LNCaP clone FGC (cell line): Measurements from ENCODE around the gene GRIP1.

ENCODE experiments used
- DNase-seq: peaks from one replicate; pipeline ENCODE4 v3.0.0-alpha.2; 2011; ENCODE audit warnings: low read depth
- H3K4me3 ChIP-seq: 2 replicates; pipeline ENCODE4 v1.5.1; 2011; ENCODE audit warnings: mild to moderate bottlenecking, low read depth, low read length, control low read depth
- TF ChIP-seq, protein P1 (sequence below): IDR thresholded peaks from 2 replicates; pipeline ENCODE4 v1.5.1; 2012; ENCODE audit warnings: mild to moderate bottlenecking; ENCODE audit not compliant: control insufficient read depth, insufficient read depth; ENCODE audit errors: extremely low read depth

Gene GRIP1

DNA sequence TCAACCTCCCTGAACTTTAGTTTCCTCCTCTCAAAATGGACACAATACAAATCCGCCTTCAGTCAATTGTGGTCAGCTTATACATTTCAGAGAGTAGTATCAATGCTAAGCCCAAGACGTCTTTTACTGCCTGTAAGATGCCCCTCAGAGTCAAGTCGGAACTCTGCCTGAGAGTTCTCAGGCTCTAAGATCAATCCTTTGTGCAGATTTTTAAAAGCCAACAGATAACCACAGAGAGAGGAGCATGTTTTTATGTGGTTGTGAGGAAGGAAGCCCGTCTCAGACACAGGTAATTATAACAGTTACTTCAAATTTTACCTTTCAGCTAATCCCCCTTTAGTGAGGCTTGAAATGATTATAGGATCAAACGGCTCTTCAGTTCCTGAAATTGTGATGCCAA, 285.0 kb downstream of the GRIP1 start:
- H3K4me3 ChIP-seq: no peak overlapping the region
- no peak for DNase-seq
- TF ChIP-seq, protein P1, sequence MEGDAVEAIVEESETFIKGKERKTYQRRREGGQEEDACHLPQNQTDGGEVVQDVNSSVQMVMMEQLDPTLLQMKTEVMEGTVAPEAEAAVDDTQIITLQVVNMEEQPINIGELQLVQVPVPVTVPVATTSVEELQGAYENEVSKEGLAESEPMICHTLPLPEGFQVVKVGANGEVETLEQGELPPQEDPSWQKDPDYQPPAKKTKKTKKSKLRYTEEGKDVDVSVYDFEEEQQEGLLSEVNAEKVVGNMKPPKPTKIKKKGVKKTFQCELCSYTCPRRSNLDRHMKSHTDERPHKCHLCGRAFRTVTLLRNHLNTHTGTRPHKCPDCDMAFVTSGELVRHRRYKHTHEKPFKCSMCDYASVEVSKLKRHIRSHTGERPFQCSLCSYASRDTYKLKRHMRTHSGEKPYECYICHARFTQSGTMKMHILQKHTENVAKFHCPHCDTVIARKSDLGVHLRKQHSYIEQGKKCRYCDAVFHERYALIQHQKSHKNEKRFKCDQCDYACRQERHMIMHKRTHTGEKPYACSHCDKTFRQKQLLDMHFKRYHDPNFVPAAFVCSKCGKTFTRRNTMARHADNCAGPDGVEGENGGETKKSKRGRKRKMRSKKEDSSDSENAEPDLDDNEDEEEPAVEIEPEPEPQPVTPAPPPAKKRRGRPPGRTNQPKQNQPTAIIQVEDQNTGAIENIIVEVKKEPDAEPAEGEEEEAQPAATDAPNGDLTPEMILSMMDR: no peak

DNA sequence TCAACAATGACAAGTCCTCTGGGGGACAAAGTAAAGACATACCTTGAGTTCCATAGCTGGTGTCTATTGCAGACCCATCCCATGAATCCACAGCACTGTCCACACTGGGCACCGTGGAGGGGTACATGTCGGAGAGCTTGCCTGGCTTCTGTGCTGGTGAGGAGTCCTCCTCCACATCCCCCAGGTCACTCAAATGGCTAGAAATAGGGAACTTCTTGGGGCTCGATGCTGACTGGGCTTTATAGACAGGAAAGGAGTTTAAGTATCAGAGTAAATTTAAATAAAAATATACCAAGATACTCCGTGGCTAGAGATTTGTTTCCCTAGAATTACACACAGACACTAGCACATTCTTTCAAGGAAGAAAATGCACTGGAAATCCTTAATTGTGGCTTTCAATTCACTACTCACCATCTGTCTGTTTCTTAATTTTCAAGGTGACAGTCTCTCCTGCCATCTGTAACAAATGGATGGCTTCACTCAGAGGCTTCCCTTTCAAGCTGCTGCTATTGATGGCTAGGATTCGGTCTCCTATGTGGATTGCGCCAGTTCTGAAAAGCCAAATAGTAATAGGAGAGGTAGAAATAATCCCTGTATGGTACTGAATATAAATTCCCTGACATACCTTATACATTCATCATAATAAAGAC, 286.5 kb downstream of the GRIP1 start:
- TF ChIP-seq, protein P1: no peak
- DNase-seq: no peak
- H3K4me3 ChIP-seq: no peak overlapping the region

DNA sequence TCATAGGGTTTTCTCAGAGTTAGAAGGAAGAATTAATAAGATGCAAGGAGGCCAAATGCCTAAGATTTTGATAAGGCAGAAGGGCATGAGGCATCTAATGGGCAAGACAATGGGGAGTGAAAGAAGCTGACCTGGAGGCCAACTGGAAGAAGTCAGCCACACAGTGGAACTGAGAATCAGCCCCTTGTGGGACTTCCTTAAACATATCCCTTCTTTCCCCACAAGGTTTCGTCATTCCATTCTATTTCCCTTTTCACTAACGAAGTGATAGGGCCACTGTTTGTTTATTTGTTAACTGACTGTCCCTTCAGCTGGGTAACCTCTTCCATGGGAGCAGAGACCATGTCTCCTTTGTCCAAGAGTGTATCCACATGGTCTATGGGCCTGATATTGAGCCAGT, 290.4 kb downstream of the GRIP1 start:
- no peak for DNase-seq
- TF ChIP-seq, protein P1: no peak

DNA sequence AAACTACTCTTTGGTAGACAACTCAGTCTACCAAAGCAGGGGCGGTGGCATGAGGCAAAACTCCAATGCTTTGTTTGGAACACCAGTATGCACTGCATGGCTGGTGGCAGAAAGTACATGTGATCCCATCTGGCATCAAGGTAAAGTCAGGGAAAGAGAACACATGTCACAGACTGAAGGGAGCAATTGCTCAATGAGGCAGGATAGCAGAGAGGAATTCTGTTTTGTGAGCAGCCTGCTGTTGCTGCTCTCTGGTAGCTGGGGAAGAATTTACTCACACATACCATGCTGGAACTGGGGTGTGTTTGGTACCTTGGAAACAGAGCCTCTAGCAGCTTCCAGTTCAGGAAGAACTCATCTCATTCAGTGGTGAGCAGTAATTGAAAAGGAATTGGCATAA, 291.8 kb downstream of the GRIP1 start:
- no peak overlapping the region for H3K4me3 ChIP-seq
- no peak for DNase-seq
- TF ChIP-seq, protein P1: no peak

More for the DNA sequence above, 290.4 kb downstream of the GRIP1 start:
- H3K4me3 ChIP-seq: no peak overlapping the region

DNA sequence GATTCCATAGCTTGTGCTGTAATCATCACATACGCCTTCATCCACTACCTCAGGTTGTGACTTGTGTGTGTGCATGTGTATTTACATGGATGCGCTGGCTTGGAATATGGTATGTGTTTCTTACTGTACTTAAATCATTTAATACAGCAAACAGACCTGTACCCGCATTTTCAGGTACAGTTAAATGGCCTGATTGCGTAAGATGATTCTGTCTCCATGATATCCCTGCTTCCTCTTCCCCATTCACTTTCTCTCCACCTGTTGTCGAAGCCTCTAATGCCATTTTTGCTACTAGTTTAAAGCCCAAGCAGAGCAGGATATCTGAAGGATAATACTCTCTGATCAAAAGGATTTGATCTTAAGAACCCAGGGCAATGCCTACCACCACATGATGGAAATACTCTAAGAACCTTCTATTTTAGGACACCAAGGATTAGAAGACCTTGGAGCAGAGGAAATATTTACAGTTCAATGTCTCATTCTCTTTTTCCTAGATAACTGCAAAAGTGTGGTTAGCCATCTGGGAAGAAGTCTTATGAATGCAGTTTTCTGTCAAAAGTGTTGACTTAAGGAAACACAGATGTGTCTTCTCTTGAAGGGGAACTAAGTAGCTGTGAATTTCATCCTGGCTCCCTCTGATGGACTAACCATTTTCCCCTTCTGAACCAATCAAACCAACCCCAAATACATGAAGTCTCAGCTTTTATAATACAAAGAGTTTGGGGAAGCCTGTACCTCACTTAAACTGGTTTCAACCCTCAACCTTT, 297.9 kb downstream of the GRIP1 start:
- H3K4me3 ChIP-seq: no peak overlapping the region
- TF ChIP-seq, protein P1: no peak
- no peak for DNase-seq

DNA sequence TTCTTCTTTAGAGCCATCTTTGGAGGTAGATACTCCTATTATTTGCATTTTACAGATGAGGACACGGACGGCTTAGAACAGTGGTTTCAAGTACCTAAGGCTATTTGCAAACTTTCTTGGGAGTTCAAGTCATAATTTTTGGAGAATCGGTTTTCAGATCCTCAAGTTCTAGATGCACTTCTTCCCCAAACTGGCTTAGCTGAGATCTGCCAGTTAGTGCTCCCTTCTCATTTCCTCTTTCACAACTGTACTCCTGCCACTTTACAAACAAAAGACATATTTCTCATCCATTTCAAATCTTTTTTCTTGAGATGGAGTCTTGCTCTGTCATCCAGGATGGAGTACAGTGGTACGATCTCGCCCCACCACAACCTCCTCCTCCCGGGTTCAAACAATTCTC, 299.3 kb downstream of the GRIP1 start:
- TF ChIP-seq, protein P1: no peak
- no peak overlapping the region for H3K4me3 ChIP-seq
- DNase-seq: no peak
